ENCODE data around the gene DNER.
"Not testable (repeated sequence)": the region's sequence is repeated elsewhere in the genome, so short reads cannot be mapped to it uniquely, and the experiment has no call there.

The DNER gene

GRCh38 chr2:229715895-229716507, 1.6 kb upstream of the DNER start:
- DNase-seq = peak; percentile 26

DNA sequence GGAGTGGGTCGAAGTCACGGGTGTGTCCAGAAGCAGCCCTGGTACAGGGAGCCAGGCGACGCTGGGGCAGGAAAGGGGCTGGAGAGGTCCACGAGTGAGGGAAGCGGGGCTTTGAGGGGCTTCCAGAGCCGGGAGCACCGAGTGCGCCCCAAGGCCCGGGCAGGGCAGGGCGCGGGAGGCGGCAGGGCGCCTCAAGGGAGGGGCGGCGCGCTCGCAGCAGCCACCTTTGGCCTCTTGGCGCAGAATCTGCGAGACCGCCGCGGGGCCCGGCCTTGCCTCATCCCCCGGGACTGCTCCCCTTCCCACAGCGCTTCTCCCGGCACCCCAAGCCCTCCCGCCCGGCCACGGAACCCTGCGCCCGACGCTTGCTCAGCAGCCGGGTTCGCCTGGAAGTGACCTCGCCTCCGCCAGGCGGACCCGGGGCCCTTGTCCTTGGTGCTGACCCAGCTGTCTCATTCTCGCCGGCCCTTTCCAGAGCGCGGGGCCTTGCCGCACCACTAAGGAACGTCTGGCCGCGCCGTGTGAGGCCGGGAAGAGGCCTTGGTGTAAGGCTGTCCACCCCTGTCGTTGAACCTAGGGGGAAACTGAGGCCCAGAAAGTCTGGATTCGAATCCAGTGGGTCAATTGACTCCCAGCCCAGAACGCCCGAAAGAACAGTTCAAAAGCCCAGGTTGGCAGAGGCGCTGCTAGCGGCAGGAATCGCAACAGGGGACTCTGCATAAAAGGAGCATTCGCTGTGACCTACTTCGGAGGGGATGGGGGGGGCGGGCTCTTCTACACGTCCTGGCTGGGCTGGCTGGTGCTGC, 584 bp upstream of the DNER start:
- DNase-seq = peak; percentile 30

DNA sequence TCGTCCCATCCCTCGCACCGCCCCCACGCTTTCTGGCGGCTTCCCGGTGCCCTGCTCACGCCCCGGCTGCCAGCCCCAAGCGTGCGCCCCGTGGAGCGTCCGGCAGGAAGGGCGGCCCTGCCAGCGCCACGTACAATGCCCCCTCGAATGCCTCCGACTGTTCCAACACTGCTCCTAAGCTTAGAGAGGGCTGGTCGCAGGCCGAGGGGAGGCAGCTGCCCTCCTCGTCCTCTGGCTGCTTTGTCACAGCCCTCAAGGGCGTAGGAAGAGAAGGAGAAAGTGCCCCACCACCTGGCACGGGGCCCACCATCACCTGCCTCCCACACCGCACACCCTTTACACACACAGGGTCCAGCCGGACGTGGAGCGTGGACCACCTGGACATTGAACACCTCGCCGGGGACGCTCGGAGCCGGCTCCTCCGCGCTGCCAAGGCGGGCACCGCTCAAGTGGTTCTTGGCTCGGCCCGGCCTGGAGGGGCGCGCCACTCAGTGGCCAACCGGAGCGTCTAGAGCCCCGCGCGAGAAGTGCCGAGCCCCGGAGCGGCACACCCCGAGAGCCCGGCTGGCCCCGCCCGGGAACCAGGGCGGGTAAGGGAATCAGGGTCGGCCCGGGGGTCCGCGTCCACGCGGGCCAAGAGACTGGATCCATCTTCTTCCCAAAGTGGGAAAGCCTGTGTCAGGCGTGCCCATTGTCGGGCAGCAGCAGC, 830 bp downstream of the DNER start:
- no peak for DNase-seq

GRCh38 chr2:229712136-229712535, 2.2 kb downstream of the DNER start:
- no peak for DNase-seq

- no peak for DNase-seq
Measured at GRCh38 chr2:229708335-229708734, 6.0 kb downstream of the DNER start.

- no peak for DNase-seq
Measured at GRCh38 chr2:229703909-229704630, 10.3 kb downstream of the DNER start.

- no peak for DNase-seq
Measured at GRCh38 chr2:229701716-229702115, 12.6 kb downstream of the DNER start.

DNA sequence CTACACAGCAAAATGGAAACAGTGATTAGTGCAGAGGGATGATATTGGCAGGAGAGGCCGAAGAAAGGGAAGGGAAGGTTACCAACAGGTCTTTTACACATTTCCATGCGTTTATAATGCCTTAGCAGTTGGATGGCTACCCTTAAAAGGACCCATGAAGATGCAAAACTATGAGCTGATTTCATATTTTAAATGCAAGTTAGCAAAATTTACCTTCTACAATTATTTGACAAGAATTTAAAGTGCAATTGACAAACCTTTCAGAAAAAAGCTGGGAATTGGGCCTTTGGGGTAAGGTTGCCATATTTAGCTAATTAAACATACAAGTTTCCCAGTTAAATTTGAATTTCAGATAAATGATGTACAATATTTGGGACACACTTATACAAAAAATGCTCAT, 13.3 kb downstream of the DNER start:
- DNase-seq = no peak

- no peak for DNase-seq
Measured at GRCh38 chr2:229695961-229696360, 18.4 kb downstream of the DNER start.

GRCh38 chr2:229693845-229694244, 20.5 kb downstream of the DNER start:
- DNase-seq = not testable (repeated sequence)

DNA sequence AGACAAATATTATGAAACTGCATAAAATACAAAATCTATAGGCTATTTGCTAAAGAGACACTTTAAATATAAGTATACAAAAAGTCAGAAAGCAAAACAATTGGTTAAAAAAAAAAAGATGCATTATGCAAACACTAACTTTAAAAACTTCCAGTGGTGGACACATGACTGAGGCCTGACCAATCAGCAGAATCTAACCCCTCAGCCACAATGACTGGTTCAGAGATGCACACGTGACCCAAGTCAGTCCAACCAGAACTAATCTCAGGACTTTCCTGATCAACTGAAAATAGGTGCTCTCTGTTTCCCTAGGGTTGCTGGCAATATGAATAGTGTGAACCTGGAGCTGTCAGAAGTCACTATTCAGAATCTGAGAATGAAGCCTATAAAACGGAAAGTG, 22.7 kb downstream of the DNER start:
- DNase-seq = no peak

- DNase-seq = no peak
Measured at GRCh38 chr2:229689307-229689839, 25.0 kb downstream of the DNER start.

GRCh38 chr2:229688141-229688540, 26.2 kb downstream of the DNER start:
- no peak for DNase-seq

DNA sequence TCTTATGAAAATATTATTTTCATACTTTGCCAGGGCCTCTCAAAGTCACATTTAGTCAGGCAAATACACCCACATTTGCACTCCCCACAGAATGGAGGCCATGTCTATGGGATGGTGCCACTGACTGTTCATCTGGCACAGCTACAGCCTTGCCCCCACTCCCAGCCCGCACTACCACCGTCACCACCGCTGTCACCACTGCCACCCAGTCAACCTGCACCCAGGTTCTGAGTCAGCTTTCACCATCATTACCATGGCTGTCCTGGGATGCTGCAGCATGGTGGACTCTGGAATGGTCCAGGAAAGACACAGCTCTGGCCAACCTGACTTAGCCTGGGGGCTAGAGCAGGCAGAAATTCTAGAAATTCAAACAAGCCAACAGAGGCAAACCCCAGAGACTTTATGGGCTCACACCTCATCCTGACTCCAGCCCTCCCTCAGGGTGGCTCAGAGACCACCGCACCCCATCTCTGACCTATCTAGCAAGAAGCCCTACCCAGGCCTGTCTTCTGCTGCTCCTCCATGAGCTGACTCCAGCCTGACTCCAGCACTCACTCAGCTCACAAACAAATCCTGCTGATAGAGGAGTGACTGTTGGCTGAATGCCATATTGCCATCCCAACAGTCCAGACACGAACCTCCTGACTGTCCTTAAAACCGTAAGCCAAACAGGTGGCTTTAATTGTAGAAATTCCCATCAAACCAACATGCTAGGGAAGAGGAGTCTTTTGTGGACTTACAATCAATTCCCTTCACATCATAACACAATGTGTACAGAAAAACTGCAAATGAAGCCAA, 28.0 kb downstream of the DNER start:
- no peak for DNase-seq

- DNase-seq = no peak
Measured at GRCh38 chr2:229684942-229685562, 29.3 kb downstream of the DNER start.

DNA sequence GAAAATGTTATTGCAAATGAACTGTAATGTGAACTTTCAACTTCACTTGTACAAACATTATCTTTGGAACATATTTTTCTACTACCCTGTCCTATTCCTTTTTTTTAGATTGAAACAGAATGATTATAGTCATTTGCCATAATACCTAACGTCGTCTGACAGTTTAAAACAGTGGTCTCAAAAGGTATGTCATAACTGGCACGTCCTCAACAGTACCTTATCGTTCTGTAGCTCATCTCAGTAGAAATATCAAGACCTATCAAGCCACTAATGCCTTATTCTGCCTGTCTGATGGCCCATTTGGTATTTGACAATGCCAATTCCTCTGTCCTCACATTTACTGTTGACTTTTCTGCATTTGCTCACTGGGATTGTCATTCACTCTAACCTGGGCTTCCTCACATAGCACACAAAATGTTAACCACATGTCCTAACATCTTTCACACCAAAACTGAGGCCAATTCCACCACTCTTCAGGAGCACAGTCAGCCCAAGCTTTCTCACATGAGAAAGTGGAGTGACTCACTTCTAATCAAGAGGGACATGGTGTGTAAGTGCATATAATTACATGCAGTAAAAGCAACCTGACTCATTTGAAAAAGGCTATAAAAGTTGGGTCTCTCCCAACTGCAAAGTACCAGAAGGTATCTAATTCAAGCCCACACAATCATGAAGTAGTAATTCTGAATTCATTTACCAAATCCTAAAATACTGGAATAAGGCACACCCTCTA, 34.8 kb downstream of the DNER start:
- no peak for DNase-seq

DNA sequence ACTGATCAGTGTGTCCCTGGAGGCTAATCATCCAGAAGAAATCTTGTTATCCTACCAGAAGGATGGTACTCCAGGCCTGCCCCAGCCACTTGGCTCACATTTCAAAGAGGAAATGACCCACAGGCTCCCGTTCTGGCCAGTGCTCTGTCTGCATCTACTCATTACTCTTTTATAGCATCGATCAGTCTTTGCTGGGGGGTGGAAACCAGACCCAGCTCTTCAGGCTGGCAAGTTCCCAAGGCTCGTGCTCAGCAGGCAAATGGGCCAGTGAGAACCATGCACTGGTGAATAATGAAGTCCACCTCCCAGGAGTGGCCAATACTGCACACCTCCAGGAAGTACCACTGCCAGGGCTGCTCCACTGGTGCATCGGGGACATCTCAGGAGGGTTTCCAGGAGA, 38.8 kb downstream of the DNER start:
- DNase-seq = no peak

DNA sequence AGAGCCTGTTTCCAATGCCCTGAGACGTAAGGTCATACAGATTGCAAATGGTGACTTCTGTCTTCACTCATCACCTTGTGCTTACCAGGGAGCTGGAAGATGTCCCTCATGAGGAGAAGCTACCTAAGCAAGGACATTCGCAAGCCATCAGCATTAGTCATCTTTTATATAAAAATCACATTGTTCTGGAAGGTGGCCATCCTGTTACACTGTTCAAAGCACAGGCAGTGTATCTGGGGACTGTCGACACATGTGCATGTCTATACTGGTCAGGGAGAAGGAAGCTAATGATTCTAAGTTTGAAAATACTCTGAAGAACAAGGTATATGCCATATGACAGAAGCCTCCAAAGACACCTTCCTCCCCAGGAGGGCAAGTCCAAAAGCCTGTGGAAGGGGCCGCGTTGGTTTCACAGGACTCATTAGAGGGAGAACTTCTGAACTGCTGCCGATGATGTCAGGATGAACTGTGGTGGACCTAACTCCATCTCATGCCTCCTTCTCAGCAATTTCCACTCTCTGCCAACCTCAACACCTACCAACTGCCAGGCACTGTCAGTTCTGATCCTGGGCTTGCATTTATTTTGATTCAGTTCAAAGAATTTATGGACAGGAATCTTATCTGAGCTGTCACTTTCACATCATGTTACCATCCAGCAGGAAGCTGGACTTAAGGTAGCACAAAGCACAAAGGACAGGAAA, 39.4 kb downstream of the DNER start:
- no peak for DNase-seq

DNA sequence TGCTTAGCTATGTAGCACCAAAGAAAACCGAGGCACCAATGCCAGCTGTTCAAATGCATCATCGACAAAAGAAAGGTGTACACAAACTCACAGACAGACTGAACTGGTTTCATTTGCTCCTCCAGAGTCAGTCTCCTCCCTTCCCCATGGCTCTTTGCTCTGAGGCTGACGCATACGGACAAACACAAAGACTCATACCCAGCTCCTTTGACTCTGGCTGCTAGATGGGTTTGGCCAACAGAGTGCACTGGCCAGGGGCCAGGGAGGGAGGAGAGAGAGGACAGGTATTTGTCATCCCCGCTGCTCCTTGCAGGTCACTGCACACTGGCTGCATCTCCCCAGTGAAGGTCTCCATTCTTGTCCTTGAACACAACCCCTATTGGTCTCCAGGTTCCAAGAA, 40.7 kb downstream of the DNER start:
- DNase-seq = no peak

GRCh38 chr2:229672021-229672420, 42.3 kb downstream of the DNER start:
- DNase-seq = no peak

Data from stimulated activated CD4-positive, alpha-beta T cell treated with anti-CD3 and anti-CD28 coated beads, Interleukin-4, amount 100 ng/mL, for 24 hours (primary cell).